ENCODE data around the gene C6orf118.

The C6orf118 gene

DNA sequence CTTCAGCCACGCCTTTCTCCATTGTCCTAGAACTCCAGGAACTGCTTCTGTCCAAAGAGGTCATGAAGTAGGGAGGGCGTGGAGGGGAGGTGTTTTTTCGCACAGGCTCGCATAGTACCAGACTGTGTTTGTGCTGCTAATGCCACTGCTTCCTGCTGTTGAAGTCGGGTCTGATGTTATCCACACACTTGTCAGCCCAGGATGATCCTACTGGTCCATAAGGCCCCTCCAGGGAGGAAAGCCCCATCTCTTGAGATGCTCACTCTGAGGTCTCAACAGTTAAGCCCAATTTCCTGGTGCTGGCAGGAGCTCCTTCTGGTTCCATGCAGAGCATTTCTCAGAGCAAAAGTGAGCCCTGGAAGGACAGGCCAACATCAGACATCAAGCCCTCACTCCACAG lies 65.6 kb downstream of the C6orf118 start:
- DNase-seq = no peak

DNA sequence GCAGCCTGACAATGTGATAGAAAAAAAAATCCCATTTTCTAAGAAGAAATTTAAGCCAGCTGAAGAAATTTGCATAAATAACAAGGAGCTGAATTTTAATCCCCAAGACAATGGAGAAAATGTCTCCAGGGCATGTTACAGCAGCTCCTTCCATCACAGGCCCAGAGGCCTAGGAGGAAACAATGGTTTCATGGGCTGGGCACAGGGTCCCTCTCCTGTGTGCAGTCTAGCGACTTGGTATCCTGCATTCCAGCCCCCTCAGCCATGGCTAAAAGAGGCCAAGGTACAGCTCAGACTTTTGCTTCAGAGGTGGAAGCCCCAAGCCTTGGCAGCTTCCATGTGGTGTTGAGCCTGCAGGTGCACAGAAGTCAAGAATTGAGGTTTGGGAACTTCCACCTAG lies 73.1 kb downstream of the C6orf118 start:
- no peak for DNase-seq

DNA sequence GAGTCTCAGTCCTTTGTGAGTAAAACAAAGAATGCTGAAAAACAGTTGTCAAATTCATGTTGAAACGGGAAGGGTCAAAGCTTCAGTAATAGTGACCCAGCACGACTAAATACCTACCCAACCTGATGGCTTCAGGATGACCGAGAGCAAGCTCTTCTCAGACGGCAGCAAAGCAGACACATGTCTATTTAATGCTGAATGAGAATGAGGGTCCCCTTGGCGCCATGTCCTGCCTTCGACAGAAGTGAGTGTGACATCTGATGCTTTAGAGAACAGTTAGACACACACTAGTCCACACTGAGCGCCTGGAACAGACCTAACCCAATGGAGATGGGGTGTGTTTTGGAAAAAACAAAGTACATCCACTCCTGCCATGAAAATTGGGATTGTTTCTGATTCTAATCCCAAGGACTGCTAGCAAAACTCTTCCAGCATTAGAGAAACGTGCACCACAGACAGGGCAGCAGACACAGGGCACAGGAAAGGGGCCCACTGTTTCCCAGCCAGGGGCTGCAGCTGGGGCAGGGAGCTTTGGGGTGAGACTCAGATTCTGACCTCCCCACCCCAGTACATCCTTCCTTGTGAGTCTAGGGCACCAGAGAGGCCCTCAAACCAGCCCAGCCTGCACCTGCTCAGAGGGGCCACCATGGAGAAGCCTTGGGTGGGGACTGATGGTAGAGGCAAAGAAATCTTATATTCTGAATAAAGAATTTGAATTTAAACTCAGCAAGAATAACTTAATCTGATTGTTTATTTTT lies 76.5 kb downstream of the C6orf118 start:
- no peak for DNase-seq

DNA sequence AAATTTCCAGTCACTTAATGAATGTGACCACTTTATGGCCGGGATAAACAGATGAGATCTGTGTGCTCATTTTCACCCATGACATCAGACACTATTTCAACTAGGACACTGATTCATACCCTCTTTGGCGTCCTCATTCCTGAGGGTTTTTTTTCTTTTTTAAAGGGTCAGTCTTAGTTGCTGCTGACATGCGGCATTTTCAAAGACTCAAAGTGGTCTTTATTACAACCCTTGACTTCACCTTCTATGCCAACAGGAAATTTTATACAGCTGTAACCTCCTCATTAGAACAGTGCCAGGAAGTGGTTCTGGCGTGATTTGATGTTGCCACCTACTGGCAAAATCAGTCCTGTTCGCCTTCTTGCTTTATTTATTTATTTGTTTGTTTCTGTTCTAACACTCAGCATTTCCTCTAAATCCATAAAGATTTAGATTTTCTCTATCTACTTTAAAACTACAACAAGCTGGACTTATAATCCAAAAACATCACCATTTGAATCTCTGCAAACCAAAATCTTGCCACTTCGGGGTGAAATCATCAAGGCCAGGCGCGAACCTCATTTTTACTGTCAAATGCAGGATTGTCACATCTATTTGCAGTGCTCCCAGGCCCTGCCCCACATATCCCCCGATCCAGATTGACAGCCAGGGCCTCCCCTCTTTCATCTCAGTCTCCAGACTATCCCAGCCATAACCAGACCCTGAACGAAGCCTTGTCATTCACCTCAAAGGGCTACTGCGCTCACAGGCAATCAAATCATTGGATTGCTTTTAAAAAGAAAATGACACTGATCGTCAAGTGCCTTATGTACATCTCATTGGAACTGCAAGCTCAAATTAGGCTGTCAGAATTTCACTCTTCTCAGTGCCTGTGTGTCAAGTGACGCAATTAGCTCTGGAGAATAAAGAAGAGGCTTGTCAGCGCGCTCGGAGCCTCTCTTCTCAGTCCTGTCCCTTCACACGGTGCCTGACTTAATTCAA lies 77.5 kb downstream of the C6orf118 start:
- no peak for DNase-seq

DNA sequence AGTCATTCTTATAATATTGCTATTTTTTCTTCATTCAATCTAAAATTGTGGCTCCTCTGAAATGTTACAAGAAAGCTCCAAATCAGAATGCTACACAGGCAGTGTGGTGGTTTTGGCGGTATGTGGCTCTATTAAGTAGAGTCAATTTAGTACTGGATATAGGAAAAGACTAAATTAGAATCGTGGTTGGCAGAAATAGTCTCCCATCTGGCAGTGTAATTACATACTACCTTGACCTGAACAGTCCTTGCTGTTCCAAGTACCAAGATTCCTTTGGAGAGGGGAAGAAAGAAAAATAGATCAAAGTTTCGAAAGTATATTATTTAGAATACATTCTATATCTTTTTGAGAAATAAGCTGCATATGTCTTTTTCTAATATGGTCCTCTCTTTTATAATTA lies 78.2 kb downstream of the C6orf118 start:
- no peak for DNase-seq

All from NCI-H774 (cell line).